OCI-LY1 (cell line): Measurements from ENCODE around the gene BSG.

Source experiments
- H2AFZ ChIP-seq: fragments of 200-600 bp; sonication (generic), shearing (Covaris generic); 2 replicates; pipeline ENCODE4 v1.6.0; 2014; ENCODE audit warnings: antibody characterized with exemption, mild to moderate bottlenecking, low read length
- H3F3A ChIP-seq: fragments of 200-600 bp; sonication (generic), shearing (Covaris generic); 2 replicates; pipeline ENCODE4 v1.6.0; 2014; ENCODE audit warnings: mild to moderate bottlenecking, antibody characterized with exemption, low read length, moderate library complexity; ENCODE audit not compliant: insufficient read depth
- H3K27ac ChIP-seq: fragments of 200-600 bp; sonication (generic); 2 replicates; pipeline ENCODE4 v1.5.1; 2014; ENCODE audit warnings: low read length, mixed run types, mild to moderate bottlenecking, low read depth; ENCODE audit not compliant: poor library complexity, severe bottlenecking
- H3K27me3 ChIP-seq: fragments of 200-600 bp; sonication (generic); 2 replicates; pipeline ENCODE4 v1.6.0; 2014; ENCODE audit warnings: antibody characterized with exemption, mild to moderate bottlenecking, low read length, moderate library complexity; ENCODE audit not compliant: insufficient read depth
- H3K36me3 ChIP-seq: fragments of 200-600 bp; sonication (generic); 2 replicates; pipeline ENCODE4 v1.6.1; 2014; ENCODE audit warnings: mild to moderate bottlenecking, antibody characterized with exemption, low read length, moderate library complexity, mixed read lengths; ENCODE audit not compliant: insufficient read depth
- H3K4me1 ChIP-seq: fragments of 200-600 bp; sonication (generic); 2 replicates; pipeline ENCODE4 v1.5.1; 2014; ENCODE audit warnings: mild to moderate bottlenecking, low read length, moderate library complexity; ENCODE audit not compliant: insufficient read depth, severe bottlenecking
- H3K4me2 ChIP-seq: fragments of 200-600 bp; sonication (generic), shearing (Covaris generic); 2 replicates; pipeline ENCODE4 v1.6.1; 2014; ENCODE audit warnings: low read length
- H3K4me3 ChIP-seq: fragments of 200-600 bp; sonication (generic); 2 replicates; pipeline ENCODE4 v1.5.1; 2014; ENCODE audit warnings: low read length, low read depth, mild to moderate bottlenecking, mixed read lengths; ENCODE audit not compliant: poor library complexity, severe bottlenecking
- H3K79me2 ChIP-seq: fragments of 200-600 bp; shearing (Covaris generic); 2 replicates; pipeline ENCODE4 v1.6.1; 2016; ENCODE audit warnings: mixed run types, low read length, mixed read lengths; ENCODE audit not compliant: insufficient read depth
- H3K9ac ChIP-seq: fragments of 200-600 bp; sonication (generic), shearing (Covaris generic); 2 replicates; pipeline ENCODE4 v1.6.1; 2014; ENCODE audit warnings: mild to moderate bottlenecking, low read length, mixed read lengths
- H3K9me2 ChIP-seq: fragments of 200-600 bp; sonication (generic), shearing (Covaris generic); 2 replicates; pipeline ENCODE4 v1.6.1; 2014; ENCODE audit warnings: low read depth, mild to moderate bottlenecking, low read length, mixed read lengths
- H3K9me3 ChIP-seq: fragments of 200-600 bp; shearing (Covaris generic); 2 replicates; pipeline ENCODE4 v1.6.1; 2014; ENCODE audit warnings: low read length, mixed read lengths
- H4K20me1 ChIP-seq: fragments of 200-600 bp; sonication (generic), shearing (Covaris generic); 2 replicates; pipeline ENCODE4 v1.6.0; 2016; ENCODE audit warnings: mild to moderate bottlenecking, low read length; ENCODE audit not compliant: insufficient read depth
- EZH2 ChIP-seq: fragments of 200-600 bp; sonication (generic), shearing (Covaris generic); IDR thresholded peaks from 2 replicates; pipeline ENCODE4 v1.8.0; 2017; ENCODE audit warnings: borderline replicate concordance, mixed run types, mild to moderate bottlenecking, antibody characterized with exemption, low read length, moderate library complexity, mixed read lengths
- TF ChIP-seq, protein P1 (sequence below): fragments of 200-600 bp; sonication (generic), shearing (Covaris generic); IDR thresholded peaks from 2 replicates; pipeline ENCODE4 v1.5.1; 2017; ENCODE audit warnings: mild to moderate bottlenecking, antibody characterized with exemption, low read length, moderate library complexity, mixed read lengths

Gene BSG

DNA sequence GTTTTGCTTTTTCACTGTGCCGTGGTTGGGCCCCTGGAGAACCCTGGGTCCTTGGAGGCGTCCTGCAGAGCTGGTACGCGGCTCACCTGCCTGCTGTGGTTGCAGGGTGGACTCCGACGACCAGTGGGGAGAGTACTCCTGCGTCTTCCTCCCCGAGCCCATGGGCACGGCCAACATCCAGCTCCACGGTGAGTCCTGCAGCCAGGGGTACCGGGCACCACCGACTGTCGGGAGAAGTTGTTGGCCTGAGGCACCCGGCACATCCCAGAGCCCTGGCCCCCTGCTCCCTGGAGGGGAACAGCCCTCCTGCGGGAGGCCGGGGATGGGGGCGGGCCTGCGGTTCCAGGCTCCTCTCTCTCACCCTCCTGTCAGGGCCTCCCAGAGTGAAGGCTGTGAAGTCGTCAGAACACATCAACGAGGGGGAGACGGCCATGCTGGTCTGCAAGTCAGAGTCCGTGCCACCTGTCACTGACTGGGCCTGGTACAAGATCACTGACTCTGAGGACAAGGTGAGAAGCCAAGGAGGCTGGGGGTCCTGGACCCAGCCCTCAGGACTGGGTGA is 8.0 kb downstream of the BSG start:
- no peaks in the 10 kb centered on the region for H3F3A ChIP-seq
- H3K9ac ChIP-seq: no peak overlapping the region
- H3K27ac ChIP-seq: no peak overlapping the region
- no peaks in the 10 kb centered on the region for H3K9me3 ChIP-seq
- no peak for TF ChIP-seq EZH2
- TF ChIP-seq, protein P1, sequence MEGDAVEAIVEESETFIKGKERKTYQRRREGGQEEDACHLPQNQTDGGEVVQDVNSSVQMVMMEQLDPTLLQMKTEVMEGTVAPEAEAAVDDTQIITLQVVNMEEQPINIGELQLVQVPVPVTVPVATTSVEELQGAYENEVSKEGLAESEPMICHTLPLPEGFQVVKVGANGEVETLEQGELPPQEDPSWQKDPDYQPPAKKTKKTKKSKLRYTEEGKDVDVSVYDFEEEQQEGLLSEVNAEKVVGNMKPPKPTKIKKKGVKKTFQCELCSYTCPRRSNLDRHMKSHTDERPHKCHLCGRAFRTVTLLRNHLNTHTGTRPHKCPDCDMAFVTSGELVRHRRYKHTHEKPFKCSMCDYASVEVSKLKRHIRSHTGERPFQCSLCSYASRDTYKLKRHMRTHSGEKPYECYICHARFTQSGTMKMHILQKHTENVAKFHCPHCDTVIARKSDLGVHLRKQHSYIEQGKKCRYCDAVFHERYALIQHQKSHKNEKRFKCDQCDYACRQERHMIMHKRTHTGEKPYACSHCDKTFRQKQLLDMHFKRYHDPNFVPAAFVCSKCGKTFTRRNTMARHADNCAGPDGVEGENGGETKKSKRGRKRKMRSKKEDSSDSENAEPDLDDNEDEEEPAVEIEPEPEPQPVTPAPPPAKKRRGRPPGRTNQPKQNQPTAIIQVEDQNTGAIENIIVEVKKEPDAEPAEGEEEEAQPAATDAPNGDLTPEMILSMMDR: no peak
- no peaks in the 10 kb centered on the region for H4K20me1 ChIP-seq
- H3K4me1 ChIP-seq: peaks cover under 1% of the 10 kb centered on the region
- H3K27me3 ChIP-seq: no peaks in the 10 kb centered on the region; the same call in 1 of the 2 replicates
- H2AFZ ChIP-seq: no peak overlapping the region
- H3K4me3 ChIP-seq: no peak overlapping the region
- H3K79me2 ChIP-seq: peaks cover 17% of the 10 kb centered on the region; the same call in 1 of the 2 replicates
- H3K36me3 ChIP-seq: peaks cover 45% of the 10 kb centered on the region
- no peak overlapping the region for H3K4me2 ChIP-seq
- H3K9me2 ChIP-seq: no peaks in the 10 kb centered on the region

DNA sequence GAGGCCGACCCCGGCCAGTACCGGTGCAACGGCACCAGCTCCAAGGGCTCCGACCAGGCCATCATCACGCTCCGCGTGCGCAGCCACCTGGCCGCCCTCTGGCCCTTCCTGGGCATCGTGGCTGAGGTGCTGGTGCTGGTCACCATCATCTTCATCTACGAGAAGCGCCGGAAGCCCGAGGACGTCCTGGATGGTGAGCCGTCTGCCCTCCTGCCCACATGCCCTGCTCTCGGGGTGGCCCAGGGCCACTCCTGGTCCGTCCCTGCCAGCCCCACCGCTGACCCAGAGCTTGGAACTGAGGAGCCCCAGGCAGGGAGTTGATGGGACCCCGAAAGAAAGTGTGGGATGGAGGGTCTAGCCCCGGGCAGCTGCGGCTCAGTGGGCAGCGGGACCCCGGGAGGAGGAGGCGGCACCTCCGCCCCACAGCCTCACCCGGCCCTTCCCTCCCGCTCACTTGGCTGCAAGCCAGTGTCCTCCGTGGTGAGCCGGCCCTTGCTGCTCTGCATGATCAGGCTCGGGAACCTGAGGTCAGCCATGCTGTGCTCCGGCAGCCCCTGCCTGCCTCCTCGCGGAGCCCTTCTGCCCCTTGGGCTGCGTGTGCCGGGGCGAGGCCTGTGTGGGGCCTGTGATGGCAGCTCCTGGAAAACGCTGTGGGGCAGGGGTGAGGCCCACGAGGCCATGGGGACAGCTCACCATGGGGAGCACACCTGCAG is 9.2 kb downstream of the BSG start:
- Histone ChIP-seq H3K4me1 (no peaks in the 10 kb centered on the region), H4K20me1 (no peaks in the 10 kb centered on the region), H3K9ac (no peak overlapping the region), H3K4me2 (no peak overlapping the region), H3K27me3 (no peaks in the 10 kb centered on the region; the same call in 1 of the 2 replicates), H3K4me3 (no peak overlapping the region), H3K27ac (no peak overlapping the region), H3K79me2 (peaks cover 7% of the 10 kb centered on the region; the same call in 1 of the 2 replicates), H3K36me3 (peaks cover 45% of the 10 kb centered on the region), H2AFZ (no peak overlapping the region), H3K9me2 (no peaks in the 10 kb centered on the region), H3F3A (no peaks in the 10 kb centered on the region), H3K9me3 (no peaks in the 10 kb centered on the region)
- TF ChIP-seq, protein P1: no peak
- TF ChIP-seq EZH2: no peak

DNA sequence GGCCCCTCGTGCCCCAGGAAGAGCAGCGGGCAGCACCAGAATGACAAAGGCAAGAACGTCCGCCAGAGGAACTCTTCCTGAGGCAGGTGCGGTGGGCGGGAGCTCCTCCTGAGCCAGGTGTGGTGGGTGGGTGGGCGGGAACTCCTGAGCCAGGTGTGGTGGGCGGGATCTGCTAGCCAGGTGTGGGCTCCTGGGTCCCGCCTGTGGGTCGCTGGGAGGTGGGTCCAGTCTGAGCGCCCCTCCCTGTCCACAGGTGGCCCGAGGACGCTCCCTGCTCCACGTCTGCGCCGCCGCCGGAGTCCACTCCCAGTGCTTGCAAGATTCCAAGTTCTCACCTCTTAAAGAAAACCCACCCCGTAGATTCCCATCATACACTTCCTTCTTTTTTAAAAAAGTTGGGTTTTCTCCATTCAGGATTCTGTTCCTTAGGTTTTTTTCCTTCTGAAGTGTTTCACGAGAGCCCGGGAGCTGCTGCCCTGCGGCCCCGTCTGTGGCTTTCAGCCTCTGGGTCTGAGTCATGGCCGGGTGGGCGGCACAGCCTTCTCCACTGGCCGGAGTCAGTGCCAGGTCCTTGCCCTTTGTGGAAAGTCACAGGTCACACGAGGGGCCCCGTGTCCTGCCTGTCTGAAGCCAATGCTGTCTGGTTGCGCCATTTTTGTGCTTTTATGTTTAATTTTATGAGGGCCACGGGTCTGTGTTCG is 10.3 kb downstream of the BSG start:
- TF ChIP-seq EZH2: no peak
- TF ChIP-seq, protein P1: no peak
- peaks cover 42% of the 10 kb centered on the region for H3K36me3 ChIP-seq
- no peaks in the 10 kb centered on the region; the same call in 1 of the 2 replicates for H3K27me3 ChIP-seq
- no peaks in the 10 kb centered on the region; the same call in 1 of the 2 replicates for H3K79me2 ChIP-seq
- no peak overlapping the region for H3K27ac ChIP-seq
- H3K9ac ChIP-seq: no peak overlapping the region
- H3K4me1 ChIP-seq: no peaks in the 10 kb centered on the region
- H3F3A ChIP-seq: no peaks in the 10 kb centered on the region
- H3K4me3 ChIP-seq: no peak overlapping the region
- no peaks in the 10 kb centered on the region for H4K20me1 ChIP-seq
- no peaks in the 10 kb centered on the region for H3K9me2 ChIP-seq
- no peak overlapping the region for H3K4me2 ChIP-seq
- no peak overlapping the region for H2AFZ ChIP-seq
- no peaks in the 10 kb centered on the region for H3K9me3 ChIP-seq
